Glutamatergic neuron (in vitro differentiated cells): Measurements from ENCODE around the gene EIF4E. TPM values are rescaled to one million over a fixed set of nuclear protein-coding genes. Genes with fewer than 3 reads are reported as not detected.
A peak's percentile ranks its signal among the peaks of the same experiment; 100 is the strongest.

ENCODE experiments used
- DNase-seq: peaks from one replicate; pipeline ENCODE4 v3.0.0; 2022
- H3K27ac Mint-ChIP-seq: one replicate; pipeline ENCODE4 v1.8.0; 2020; ENCODE audit warnings: mild to moderate bottlenecking, mixed read lengths, inconsistent platforms; ENCODE audit not compliant: unreplicated experiment
- H3K27me3 Mint-ChIP-seq: one replicate; pipeline ENCODE4 v1.8.0; 2020; ENCODE audit warnings: mild to moderate bottlenecking, moderate library complexity, mixed read lengths, inconsistent platforms; ENCODE audit not compliant: unreplicated experiment
- H3K36me3 Mint-ChIP-seq: one replicate; pipeline ENCODE4 v1.8.0; 2020; ENCODE audit warnings: mild to moderate bottlenecking, mixed read lengths, inconsistent platforms; ENCODE audit not compliant: unreplicated experiment
- H3K4me1 Mint-ChIP-seq: one replicate; pipeline ENCODE4 v1.8.0; 2020; ENCODE audit warnings: mild to moderate bottlenecking, low read depth, mixed read lengths, inconsistent platforms; ENCODE audit not compliant: unreplicated experiment
- H3K4me3 Mint-ChIP-seq: one replicate; pipeline ENCODE4 v1.8.0; 2020; ENCODE audit warnings: mild to moderate bottlenecking, mixed read lengths, inconsistent platforms; ENCODE audit not compliant: unreplicated experiment
- H3K9me3 Mint-ChIP-seq: one replicate; pipeline ENCODE4 v1.8.0; 2020; ENCODE audit warnings: mild to moderate bottlenecking, moderate library complexity, mixed read lengths, inconsistent platforms; ENCODE audit not compliant: unreplicated experiment
- total RNA-seq: library from RNA; stranded (reverse); fragmentation: NEBNext Ultra II Directional; extraction: Animal tissue kit (Norgen Biotek cat#: 25700); gene quantifications from one replicate; pipeline ENCODE4 v1.2.1, GENCODE V29; 2021; ENCODE audit not compliant: unreplicated experiment
- TF ChIP-seq, protein P1 (sequence below): fragments of 200-600 bp; sonication (generic); IDR thresholded peaks from one replicate; pipeline ENCODE4 v1.5.0; 2021; ENCODE audit not compliant: partially characterized antibody, unreplicated experiment

Gene EIF4E
- total RNA-seq, 1 donor from 2014 or later = 92.8 TPM

DNA sequence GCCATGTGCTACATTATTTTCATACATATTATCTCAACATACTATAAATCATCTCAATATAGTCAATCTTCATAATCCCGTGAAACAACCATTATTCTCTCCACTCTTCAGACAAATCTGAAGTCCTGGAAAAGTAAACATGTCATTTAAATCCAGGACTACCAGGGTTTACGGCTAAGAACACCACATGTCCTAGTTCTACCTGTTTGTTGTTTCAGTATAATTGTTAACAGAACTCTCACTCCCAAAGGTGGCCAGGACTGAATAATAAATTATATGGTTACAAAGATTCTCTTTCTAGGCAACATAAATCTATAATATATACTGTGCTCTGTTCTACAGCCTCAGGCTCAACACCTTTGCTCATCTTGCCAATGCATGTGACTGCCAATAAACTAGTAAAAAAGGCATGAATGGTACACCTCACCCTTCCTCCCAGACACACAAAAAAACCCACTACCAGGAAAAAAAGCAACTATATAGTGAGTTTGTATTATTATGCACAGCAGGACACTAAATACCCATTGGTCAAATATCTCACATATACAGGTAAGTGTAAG lies 20.1 kb downstream of the EIF4E start:
- no peak overlapping the region for H3K27ac Mint-ChIP-seq
- no peak overlapping the region for H3K4me3 Mint-ChIP-seq
- DNase-seq = no peak
- TF ChIP-seq, protein P1, sequence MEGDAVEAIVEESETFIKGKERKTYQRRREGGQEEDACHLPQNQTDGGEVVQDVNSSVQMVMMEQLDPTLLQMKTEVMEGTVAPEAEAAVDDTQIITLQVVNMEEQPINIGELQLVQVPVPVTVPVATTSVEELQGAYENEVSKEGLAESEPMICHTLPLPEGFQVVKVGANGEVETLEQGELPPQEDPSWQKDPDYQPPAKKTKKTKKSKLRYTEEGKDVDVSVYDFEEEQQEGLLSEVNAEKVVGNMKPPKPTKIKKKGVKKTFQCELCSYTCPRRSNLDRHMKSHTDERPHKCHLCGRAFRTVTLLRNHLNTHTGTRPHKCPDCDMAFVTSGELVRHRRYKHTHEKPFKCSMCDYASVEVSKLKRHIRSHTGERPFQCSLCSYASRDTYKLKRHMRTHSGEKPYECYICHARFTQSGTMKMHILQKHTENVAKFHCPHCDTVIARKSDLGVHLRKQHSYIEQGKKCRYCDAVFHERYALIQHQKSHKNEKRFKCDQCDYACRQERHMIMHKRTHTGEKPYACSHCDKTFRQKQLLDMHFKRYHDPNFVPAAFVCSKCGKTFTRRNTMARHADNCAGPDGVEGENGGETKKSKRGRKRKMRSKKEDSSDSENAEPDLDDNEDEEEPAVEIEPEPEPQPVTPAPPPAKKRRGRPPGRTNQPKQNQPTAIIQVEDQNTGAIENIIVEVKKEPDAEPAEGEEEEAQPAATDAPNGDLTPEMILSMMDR = no peak
- H3K27me3 Mint-ChIP-seq = no peaks in the 10 kb centered on the region
- peaks cover 4% of the 10 kb centered on the region for H3K9me3 Mint-ChIP-seq
- peaks cover 11% of the 10 kb centered on the region for H3K4me1 Mint-ChIP-seq
- H3K36me3 Mint-ChIP-seq = no peaks in the 10 kb centered on the region

DNA sequence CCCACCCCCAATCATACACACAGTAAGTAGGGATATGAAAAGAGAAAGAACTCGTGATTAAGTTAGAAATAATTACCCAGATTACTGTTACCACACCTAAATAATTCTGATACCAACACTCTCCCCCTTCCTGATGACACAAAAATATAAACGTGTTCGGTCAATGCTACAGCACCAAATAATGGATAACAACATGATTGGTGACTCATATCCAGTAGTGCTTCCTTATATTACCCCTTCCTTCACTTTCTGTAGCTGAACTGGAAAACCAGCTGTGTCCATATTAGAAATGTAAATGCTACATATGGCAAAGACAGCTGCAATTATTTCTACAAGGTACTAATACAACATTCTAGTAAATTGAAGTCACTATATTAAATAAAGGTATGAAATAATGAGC lies 20.8 kb downstream of the EIF4E start:
- H3K27ac Mint-ChIP-seq = no peak overlapping the region
- TF ChIP-seq, protein P1 = no peak

DNA sequence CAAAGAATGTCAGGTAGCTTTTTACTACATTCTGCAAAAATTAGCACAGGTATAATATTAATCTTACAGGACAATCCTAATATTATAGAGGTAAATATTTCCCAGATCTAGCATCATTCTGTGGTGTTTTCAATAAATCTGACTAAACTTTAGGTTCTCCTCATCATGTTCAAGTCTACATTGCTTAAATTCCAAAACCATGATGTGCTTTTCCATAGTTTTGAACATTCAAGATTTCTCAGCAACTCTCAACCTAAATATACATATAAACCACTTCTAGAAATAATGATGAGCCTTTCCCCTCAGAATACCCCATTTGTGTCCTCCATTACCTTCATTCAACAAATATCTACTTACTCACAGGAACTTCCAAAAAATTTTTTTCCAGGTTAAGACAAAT lies 23.1 kb downstream of the EIF4E start:
- peaks cover 4% of the 10 kb centered on the region for H3K9me3 Mint-ChIP-seq
- no peak for DNase-seq
- no peaks in the 10 kb centered on the region for H3K36me3 Mint-ChIP-seq
- TF ChIP-seq, protein P1 = no peak
- H3K4me1 Mint-ChIP-seq = peaks cover 11% of the 10 kb centered on the region
- H3K27me3 Mint-ChIP-seq = no peaks in the 10 kb centered on the region
- H3K27ac Mint-ChIP-seq = peak overlapping the region; percentile 8
- H3K4me3 Mint-ChIP-seq = no peak overlapping the region

More for the DNA sequence above, 20.8 kb downstream of the EIF4E start:
- Mint-ChIP-seq H3K4me1 (peaks cover 11% of the 10 kb centered on the region), H3K9me3 (peaks cover 4% of the 10 kb centered on the region), H3K36me3 (no peaks in the 10 kb centered on the region), H3K4me3 (no peak overlapping the region), H3K27me3 (no peaks in the 10 kb centered on the region)
- no peak for DNase-seq

DNA sequence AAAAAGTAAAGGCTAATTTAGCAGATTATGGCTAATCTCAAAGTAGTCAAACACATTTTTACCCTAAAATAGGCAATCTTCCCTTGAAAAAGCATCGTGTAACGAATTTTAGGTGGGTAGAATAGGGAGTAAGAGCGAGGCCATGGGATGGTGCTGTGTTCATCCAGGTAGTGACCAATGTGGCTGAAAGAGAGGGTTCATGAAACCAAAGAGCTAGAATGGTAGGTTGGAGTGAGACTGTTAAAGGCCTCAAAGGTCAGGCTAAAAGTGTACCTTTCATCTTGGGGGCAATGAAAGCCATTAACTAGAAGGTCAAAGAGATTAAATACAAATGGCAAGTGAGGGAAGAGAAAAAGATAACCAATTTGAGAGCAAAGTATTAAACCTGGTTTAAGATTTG lies 23.6 kb downstream of the EIF4E start:
- H3K27me3 Mint-ChIP-seq = no peaks in the 10 kb centered on the region

DNA sequence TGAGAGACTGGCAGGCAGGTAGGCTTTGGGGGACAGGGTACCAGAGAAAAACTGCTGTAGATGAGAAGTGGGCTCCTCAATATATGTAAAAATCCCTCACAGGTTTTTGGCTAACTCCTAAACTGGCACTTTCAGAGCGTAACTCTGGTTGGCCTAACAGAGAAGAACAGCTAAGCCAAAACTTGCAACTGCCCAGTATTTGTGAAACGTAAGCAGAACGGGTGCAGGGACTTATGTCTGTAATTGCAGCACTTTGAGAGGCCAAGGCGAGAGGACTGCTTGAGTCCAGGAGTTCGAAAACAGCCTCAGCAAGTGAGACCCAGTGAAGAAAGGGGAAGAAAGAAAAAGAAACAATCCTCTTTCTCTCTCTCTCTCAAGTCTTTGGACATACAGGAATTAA lies 25.0 kb downstream of the EIF4E start:
- Mint-ChIP-seq H3K4me3 (no peak overlapping the region), H3K27ac (no peak overlapping the region), H3K9me3 (peaks cover 2% of the 10 kb centered on the region), H3K27me3 (no peaks in the 10 kb centered on the region), H3K4me1 (peaks cover 8% of the 10 kb centered on the region), H3K36me3 (no peaks in the 10 kb centered on the region)
- TF ChIP-seq, protein P1 = no peak
- no peak for DNase-seq

More for the DNA sequence above, 23.6 kb downstream of the EIF4E start:
- DNase-seq = no peak
- no peaks in the 10 kb centered on the region for H3K36me3 Mint-ChIP-seq
- no peak overlapping the region for H3K4me3 Mint-ChIP-seq
- H3K4me1 Mint-ChIP-seq = peaks cover 11% of the 10 kb centered on the region
- H3K9me3 Mint-ChIP-seq = peaks cover 4% of the 10 kb centered on the region
- TF ChIP-seq, protein P1 = no peak
- H3K27ac Mint-ChIP-seq = no peak overlapping the region
